Measurements from ENCODE around the gene PPP1R16B. TPM values are rescaled to one million over a fixed set of nuclear protein-coding genes. Genes with fewer than 3 reads are reported as not detected.

PPP1R16B gene
- total RNA-seq, 1 donor from 2014 or later, result 46.9 TPM

DNA sequence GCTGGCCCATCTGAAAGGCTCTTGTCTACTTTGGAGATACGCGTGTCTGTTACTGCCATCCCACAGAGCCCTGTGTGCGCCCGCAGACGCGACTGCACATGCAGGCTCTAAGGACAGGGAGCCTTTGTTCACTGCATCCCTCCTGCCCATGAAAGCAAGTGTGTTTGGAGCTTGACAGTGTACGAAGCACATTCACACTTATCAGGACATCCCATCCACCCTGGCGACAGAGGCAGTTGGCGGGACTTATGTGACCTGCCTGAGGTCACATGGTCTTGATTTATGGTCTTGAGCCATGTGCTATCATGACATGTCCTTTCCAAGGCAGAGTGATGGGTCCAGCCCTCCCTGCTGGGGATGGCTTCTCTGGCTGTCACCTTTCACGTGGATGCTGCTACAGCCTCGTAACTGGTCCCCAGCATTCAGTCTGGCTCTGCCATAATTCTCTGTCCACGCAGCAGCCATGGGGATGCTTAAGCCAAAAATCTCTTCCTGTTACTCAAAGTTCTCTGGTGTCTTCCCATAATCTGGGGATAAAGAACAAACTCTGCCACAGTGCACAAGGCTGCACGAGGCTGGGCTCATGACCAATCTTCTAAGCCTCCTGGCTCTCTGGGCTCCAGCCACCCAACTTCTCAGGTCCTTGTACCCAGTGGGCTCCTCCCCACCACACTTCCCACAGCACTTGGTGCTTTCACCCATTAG, 84.4 kb downstream of the PPP1R16B start:
- peaks cover 5% of the 10 kb centered on the region for H3K27me3 Mint-ChIP-seq (ENCODE audit: unreplicated experiment)
- H3K36me3 Mint-ChIP-seq (ENCODE audit: low read depth, unreplicated experiment), result peaks cover 20% of the 10 kb centered on the region
- H3K27ac Mint-ChIP-seq (ENCODE audit: unreplicated experiment), result no peak overlapping the region
- H3K9me3 Mint-ChIP-seq (ENCODE audit: unreplicated experiment), result no peaks in the 10 kb centered on the region
- H3K4me1 Mint-ChIP-seq (ENCODE audit: unreplicated experiment), result peaks cover 17% of the 10 kb centered on the region
- TF ChIP-seq, protein P1, sequence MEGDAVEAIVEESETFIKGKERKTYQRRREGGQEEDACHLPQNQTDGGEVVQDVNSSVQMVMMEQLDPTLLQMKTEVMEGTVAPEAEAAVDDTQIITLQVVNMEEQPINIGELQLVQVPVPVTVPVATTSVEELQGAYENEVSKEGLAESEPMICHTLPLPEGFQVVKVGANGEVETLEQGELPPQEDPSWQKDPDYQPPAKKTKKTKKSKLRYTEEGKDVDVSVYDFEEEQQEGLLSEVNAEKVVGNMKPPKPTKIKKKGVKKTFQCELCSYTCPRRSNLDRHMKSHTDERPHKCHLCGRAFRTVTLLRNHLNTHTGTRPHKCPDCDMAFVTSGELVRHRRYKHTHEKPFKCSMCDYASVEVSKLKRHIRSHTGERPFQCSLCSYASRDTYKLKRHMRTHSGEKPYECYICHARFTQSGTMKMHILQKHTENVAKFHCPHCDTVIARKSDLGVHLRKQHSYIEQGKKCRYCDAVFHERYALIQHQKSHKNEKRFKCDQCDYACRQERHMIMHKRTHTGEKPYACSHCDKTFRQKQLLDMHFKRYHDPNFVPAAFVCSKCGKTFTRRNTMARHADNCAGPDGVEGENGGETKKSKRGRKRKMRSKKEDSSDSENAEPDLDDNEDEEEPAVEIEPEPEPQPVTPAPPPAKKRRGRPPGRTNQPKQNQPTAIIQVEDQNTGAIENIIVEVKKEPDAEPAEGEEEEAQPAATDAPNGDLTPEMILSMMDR (IDR thresholded peaks at IDR 0.05; ENCODE audit: unreplicated experiment), result no peak
- no peak for DNase-seq (ENCODE audit: low spot score)
- H3K4me3 Mint-ChIP-seq (ENCODE audit: unreplicated experiment), result no peak overlapping the region

DNA sequence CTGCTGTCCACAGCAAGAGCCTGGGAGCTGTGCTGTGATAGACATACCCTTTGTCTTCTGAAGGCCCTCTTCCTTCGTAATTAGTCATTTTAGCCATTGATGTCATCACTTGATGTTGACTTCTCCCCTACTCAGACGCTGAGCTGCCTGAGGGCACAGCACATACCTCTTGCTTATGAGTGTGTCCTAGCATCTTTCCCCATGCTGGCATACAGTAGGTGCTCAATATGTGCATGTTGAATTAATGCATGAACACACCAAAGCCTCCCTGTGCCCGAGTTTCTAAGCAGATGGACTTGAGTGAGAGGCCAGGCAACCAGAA, 85.0 kb downstream of the PPP1R16B start:
- H3K9me3 Mint-ChIP-seq (ENCODE audit: unreplicated experiment), result no peaks in the 10 kb centered on the region
- peaks cover 5% of the 10 kb centered on the region for H3K27me3 Mint-ChIP-seq (ENCODE audit: unreplicated experiment)
- peaks cover 20% of the 10 kb centered on the region for H3K36me3 Mint-ChIP-seq (ENCODE audit: low read depth, unreplicated experiment)
- no peak for DNase-seq (ENCODE audit: low spot score)
- no peak overlapping the region for H3K27ac Mint-ChIP-seq (ENCODE audit: unreplicated experiment)
- H3K4me1 Mint-ChIP-seq (ENCODE audit: unreplicated experiment), result peaks cover 17% of the 10 kb centered on the region
- TF ChIP-seq, protein P1 (IDR thresholded peaks at IDR 0.05; ENCODE audit: unreplicated experiment), result no peak
- H3K4me3 Mint-ChIP-seq (ENCODE audit: unreplicated experiment), result peak overlapping the region; percentile 42

DNA sequence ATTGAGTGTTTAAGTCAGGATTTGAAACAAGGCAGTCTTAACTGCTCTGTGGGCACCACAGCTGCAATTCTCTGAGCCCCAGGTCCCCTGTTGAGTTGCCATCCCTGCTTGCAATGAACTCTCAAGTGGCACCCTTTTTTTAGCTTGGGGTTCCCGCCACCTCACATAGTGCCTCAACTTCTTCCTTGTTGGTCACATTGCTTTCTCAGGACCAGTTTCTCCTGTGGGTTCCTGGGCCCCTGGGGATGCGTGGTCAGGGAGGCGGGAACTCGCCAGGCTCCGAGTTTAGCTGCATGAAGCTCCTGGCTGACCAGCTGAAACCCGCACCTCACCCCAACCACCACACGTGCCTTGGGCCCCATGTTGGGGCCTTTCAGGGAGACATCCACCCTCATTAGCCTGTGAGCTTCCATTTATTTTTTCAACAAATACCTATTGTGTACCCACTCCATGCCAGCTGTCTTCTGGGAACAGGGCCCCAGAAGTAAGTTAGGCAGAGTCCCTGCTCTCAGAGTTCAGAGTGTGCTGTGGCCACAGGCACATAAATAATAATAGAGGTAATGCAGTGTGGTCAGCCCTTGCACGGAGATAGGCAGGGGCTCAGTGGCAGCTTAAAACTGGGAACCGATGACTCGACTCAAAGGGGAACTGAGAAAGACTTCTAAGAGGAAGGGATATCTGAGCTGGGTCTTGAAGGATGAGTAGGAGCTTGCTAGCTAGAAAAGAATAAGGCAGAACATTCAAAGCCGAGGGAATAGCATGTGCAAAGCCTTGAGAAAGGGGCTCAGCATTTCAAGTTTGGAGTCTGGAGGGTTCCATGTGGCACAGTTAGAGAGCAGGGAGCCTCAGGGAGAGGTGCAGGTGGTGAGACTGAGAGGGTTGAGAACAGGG, 86.8 kb downstream of the PPP1R16B start:
- Mint-ChIP-seq H3K27me3 (ENCODE audit: unreplicated experiment) (peaks cover 9% of the 10 kb centered on the region), H3K27ac (ENCODE audit: unreplicated experiment) (no peak overlapping the region), H3K4me1 (ENCODE audit: unreplicated experiment) (peaks cover 17% of the 10 kb centered on the region), H3K36me3 (ENCODE audit: low read depth, unreplicated experiment) (peaks cover 21% of the 10 kb centered on the region), H3K9me3 (ENCODE audit: unreplicated experiment) (no peaks in the 10 kb centered on the region), H3K4me3 (ENCODE audit: unreplicated experiment) (no peak overlapping the region)
- DNase-seq (ENCODE audit: low spot score), result no peak
- TF ChIP-seq, protein P1 (IDR thresholded peaks at IDR 0.05; ENCODE audit: unreplicated experiment), result no peak

DNA sequence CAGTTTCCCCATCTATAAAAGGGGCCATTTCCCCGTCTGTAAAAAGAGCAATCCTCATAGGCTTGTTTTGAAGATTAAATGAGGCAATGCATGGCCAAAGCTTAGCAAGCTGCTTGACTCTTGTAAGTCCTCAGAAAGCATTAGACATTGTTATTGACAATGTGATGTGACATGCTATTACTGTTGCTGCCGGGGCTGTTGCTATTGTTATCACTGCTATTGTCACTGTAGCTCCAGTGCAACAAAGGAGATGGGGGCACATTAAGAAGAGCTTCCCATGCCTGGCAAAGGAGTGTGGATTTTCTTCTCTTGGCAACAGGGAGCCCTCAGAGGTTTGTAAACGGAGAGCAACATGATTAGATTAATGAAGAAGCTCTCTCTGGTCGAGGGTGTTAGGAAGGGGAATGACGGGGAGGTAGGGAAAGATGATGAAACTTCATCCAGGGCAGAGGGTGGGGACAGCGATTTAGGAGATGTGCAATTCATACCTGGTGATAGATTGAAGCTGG, 87.6 kb downstream of the PPP1R16B start:
- Mint-ChIP-seq H3K27me3 (ENCODE audit: unreplicated experiment) (peaks cover 9% of the 10 kb centered on the region), H3K27ac (ENCODE audit: unreplicated experiment) (peak overlapping the region; percentile 38), H3K9me3 (ENCODE audit: unreplicated experiment) (no peaks in the 10 kb centered on the region), H3K4me3 (ENCODE audit: unreplicated experiment) (no peak overlapping the region), H3K36me3 (ENCODE audit: low read depth, unreplicated experiment) (peaks cover 26% of the 10 kb centered on the region), H3K4me1 (ENCODE audit: unreplicated experiment) (peaks cover 17% of the 10 kb centered on the region)
- no peak for DNase-seq (ENCODE audit: low spot score)
- TF ChIP-seq, protein P1 (IDR thresholded peaks at IDR 0.05; ENCODE audit: unreplicated experiment), result no peak
